Endothelial cell of umbilical vein (primary cell): ENCODE measurements around the gene ATP8A2. TPM values are rescaled to one million over a fixed set of nuclear protein-coding genes. Genes with fewer than 3 reads are reported as not detected.

Experiments used
- BruUV-seq: library from RNA; stranded (reverse); fragments of 400-500 nt; replicated peaks from 2 replicates; lab custom pipeline; 2021; lab: Mats Ljungman, UMichigan
- CTCF ChIA-PET: fragments of 300-600, 350-600 bp; sonication (Branson Sonifier 250); formaldehyde crosslinking; loops from one replicate; lab custom pipeline; 2021; ENCODE audit warnings: antibody characterized with exemption, inconsistent platforms; lab: Charles Lee
- POLR2A ChIA-PET: fragments of 300-600, 350-600 bp; sonication (Branson Sonifier 250); formaldehyde crosslinking; loops from one replicate; lab custom pipeline; 2021; ENCODE audit warnings: antibody characterized with exemption, inconsistent platforms; lab: Charles Lee
- DNase-seq: peaks from one replicate; pipeline ENCODE4 v3.0.0-alpha.2; 2011; ENCODE audit warnings: low read depth, low spot score
- FAIRE-seq: peaks from 2 replicates; lab custom pipeline; 2011; peaks lifted over from hg19 to GRCh38; lab: Jason Lieb, UNC
- H2AFZ ChIP-seq: 2 replicates; pipeline ENCODE4 v1.6.0; 2012; ENCODE audit warnings: low read depth, low read length, control low read depth, inconsistent platforms
- H3K27ac ChIP-seq: 2 replicates; pipeline ENCODE4 v1.5.1; 2011; ENCODE audit warnings: low read depth, mild to moderate bottlenecking, control low read depth, low read length, moderate library complexity; ENCODE audit not compliant: insufficient read depth
- H3K27me3 ChIP-seq, 2 experiments: 2 replicates each; pipeline versions ENCODE4 v1.6.0 to v1.6.1; 2011; ENCODE audit warnings: low read length in 2 of 2, mixed read lengths in 1 of 2; ENCODE audit not compliant: control insufficient read depth in 2 of 2, insufficient read depth in 2 of 2
- H3K36me3 ChIP-seq, 2 experiments: 2 replicates in 1 of 2; 3 replicates in 1 of 2; pipeline ENCODE4 v1.5.1; 2011; ENCODE audit warnings: low read length in 2 of 2, mild to moderate bottlenecking in 1 of 2, moderate library complexity in 1 of 2; ENCODE audit not compliant: control insufficient read depth in 2 of 2, insufficient read depth in 2 of 2; ENCODE audit errors: extremely low read depth in 1 of 2
- H3K4me1 ChIP-seq: 3 replicates; pipeline ENCODE4 v1.5.1; 2011; ENCODE audit warnings: mild to moderate bottlenecking, low read length; ENCODE audit not compliant: control insufficient read depth, insufficient read depth; ENCODE audit errors: extremely low read depth
- H3K4me2 ChIP-seq: 2 replicates; pipeline ENCODE4 v1.6.1; 2011; ENCODE audit warnings: low read length, control low read depth, mixed read lengths; ENCODE audit not compliant: insufficient read depth
- H3K4me3 ChIP-seq, 3 experiments: fragments of 200-600 bp in 1 of 3; sonication (generic), shearing (Covaris generic) in 1 of 3; replicated peaks in 1 of 3; 2 replicates each; pipeline ENCODE4 v1.5.1; 2011 to 2016; ENCODE audit warnings: control low read depth in 3 of 3, low read length in 3 of 3, mild to moderate bottlenecking in 2 of 3, inconsistent platforms in 1 of 3, low read depth in 1 of 3, moderate library complexity in 1 of 3; ENCODE audit not compliant: insufficient read depth in 1 of 3
- H3K79me2 ChIP-seq: 2 replicates; pipeline ENCODE4 v1.6.0; 2012; ENCODE audit warnings: low read length, inconsistent platforms; ENCODE audit not compliant: control insufficient read depth, insufficient read depth
- H3K9ac ChIP-seq: replicated peaks from 2 replicates; pipeline ENCODE3; 2011; ENCODE audit warnings: low read length, control low read depth; ENCODE audit not compliant: insufficient read depth; ENCODE audit errors: extremely low read depth
- H3K9me1 ChIP-seq: replicated peaks from 3 replicates; pipeline ENCODE4 v1.6.0; 2011; ENCODE audit warnings: mild to moderate bottlenecking, low read length; ENCODE audit not compliant: control insufficient read depth, insufficient read depth; ENCODE audit errors: extremely low read depth
- H3K9me3 ChIP-seq: replicated peaks from 2 replicates; pipeline ENCODE4 v1.5.1; 2012; ENCODE audit warnings: low read length, inconsistent platforms; ENCODE audit not compliant: control insufficient read depth, insufficient read depth
- H4K20me1 ChIP-seq: replicated peaks from 2 replicates; pipeline ENCODE3; 2011; ENCODE audit warnings: mild to moderate bottlenecking, low read length; ENCODE audit not compliant: control insufficient read depth, insufficient read depth; ENCODE audit errors: extremely low read depth
- EZH2 ChIP-seq: IDR thresholded peaks from 2 replicates; pipeline ENCODE4 v1.6.1; 2012; ENCODE audit warnings: borderline replicate concordance, low read depth, mild to moderate bottlenecking, moderate library complexity, low read length, inconsistent platforms; ENCODE audit not compliant: severe bottlenecking
- GATA2 ChIP-seq: IDR thresholded peaks from 2 replicates; pipeline ENCODE4 v1.7.0; 2011; ENCODE audit warnings: low read depth, mild to moderate bottlenecking, moderate library complexity, mixed read lengths, low read length; ENCODE audit not compliant: insufficient read length, insufficient read depth
- JUN ChIP-seq: IDR thresholded peaks from 2 replicates; pipeline ENCODE4 v1.6.1; 2011; ENCODE audit warnings: borderline replicate concordance, low read depth; ENCODE audit not compliant: insufficient read length, insufficient read depth
- dilution Hi-C: fragments of 300-500 bp; cut with MboI; formaldehyde crosslinking; loops from one replicate; pipeline ENCODE4 v1.15.0; 2019; ENCODE audit warnings: low sequenced_read_pairs; ENCODE audit not compliant: extremely low pct_ligation_motif_present
- intact Hi-C: fragments of 100-400 bp; cut with micrococcal nuclease; formaldehyde crosslinking; loops from one replicate; pipeline ENCODE4 v1.10.0; 2022
- polyA plus RNA-seq, 4 experiments: library from polyadenylated mRNA; depleted of rRNA in 3 of 4; stranded (reverse) in 3 of 4; unstranded in 1 of 4; fragments of >200 nt; gene quantifications; 2 replicates each; pipeline versions ENCODE4 v1.2.1 to v1.2.3, GENCODE V29; 2011 to 2012; ENCODE audit warnings: missing spikeins in 1 of 4
- total RNA-seq: library from RNA; stranded (reverse); gene quantifications from 2 replicates; pipeline ENCODE4 v1.2.3, GENCODE V29; 2021
- TF ChIP-seq, protein P1 (sequence below): IDR thresholded peaks from 2 replicates; pipeline ENCODE4 v1.6.1; 2011; ENCODE audit not compliant: insufficient read depth, insufficient read length
- TF ChIP-seq, protein P2 (sequence below), 2 donors: IDR thresholded peaks; 1 replicate in 1 of 2; 2 replicates in 1 of 2; pipeline ENCODE4 v1.5.1; 2011; ENCODE audit warnings: low read length in 2 of 2, mild to moderate bottlenecking in 2 of 2, moderate library complexity in 2 of 2, control low read depth in 1 of 2, inconsistent platforms in 1 of 2, low read depth in 1 of 2; ENCODE audit not compliant: insufficient read depth in 1 of 2; ENCODE audit errors: extremely low read depth in 1 of 2

ATP8A2 gene
- total and polyA plus RNA-seq, 2 donors (not counting 3 experiments of a cell fraction or from before 2014, with no cell fraction given) = 0.11 to 0.49 TPM

DNA sequence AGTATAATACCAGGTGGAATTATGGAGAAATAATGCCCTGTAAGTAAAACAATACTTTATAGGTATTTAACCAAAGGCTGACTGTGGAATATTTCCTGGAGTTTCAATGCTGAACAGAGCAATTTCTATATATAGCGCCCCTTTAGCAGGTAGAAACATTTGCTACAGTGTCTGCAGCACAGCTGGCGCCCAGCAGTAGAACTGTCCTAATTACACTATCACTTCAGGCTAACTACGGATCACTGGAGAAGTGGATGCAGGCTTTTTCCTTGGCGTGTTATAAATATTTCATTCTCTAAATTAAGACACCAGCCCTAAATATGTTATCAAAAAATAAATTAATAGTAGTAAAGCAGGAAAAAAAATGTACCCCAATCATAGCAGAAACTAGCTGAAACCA is 677.0 kb downstream of the ATP8A2 start:
- Histone ChIP-seq H3K4me2 (peak overlapping the region; percentile 75), H3K79me2 (peaks cover 38% of the 10 kb centered on the region), H3K4me1 (peaks cover 19% of the 10 kb centered on the region), H3K27ac (no peak overlapping the region), H2AFZ (no peak overlapping the region), H3K27me3 (peaks cover 5 to 9% of the 10 kb centered on the region in 2 experiments), H3K9ac (no peak overlapping the region), H3K9me1 (no peaks in the 10 kb centered on the region), H4K20me1 (peaks cover 3% of the 10 kb centered on the region), H3K4me3 (peak overlapping the region in 2 of 3 experiments; percentile 50 to 89), H3K36me3 (no peaks in the 10 kb centered on the region), H3K9me3 (no peaks in the 10 kb centered on the region)
- no peak for DNase-seq
- intact Hi-C loops = no loop called here
- ChIA-PET CTCF (interaction anchor here (1.0 to 1.7 kb wide), 6 partner anchors 12 to 147 kb away, joined by 3 to 8 read pairs (median 4); no protein-coding TSS in a partner anchor), POLR2A (no interaction called here)
- dilution Hi-C loops = no loop called here
- TF ChIP-seq, protein P1, sequence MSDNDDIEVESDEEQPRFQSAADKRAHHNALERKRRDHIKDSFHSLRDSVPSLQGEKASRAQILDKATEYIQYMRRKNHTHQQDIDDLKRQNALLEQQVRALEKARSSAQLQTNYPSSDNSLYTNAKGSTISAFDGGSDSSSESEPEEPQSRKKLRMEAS = no peak
- no peak for TF ChIP-seq JUN
- no peak for TF ChIP-seq GATA2
- TF ChIP-seq, protein P2, sequence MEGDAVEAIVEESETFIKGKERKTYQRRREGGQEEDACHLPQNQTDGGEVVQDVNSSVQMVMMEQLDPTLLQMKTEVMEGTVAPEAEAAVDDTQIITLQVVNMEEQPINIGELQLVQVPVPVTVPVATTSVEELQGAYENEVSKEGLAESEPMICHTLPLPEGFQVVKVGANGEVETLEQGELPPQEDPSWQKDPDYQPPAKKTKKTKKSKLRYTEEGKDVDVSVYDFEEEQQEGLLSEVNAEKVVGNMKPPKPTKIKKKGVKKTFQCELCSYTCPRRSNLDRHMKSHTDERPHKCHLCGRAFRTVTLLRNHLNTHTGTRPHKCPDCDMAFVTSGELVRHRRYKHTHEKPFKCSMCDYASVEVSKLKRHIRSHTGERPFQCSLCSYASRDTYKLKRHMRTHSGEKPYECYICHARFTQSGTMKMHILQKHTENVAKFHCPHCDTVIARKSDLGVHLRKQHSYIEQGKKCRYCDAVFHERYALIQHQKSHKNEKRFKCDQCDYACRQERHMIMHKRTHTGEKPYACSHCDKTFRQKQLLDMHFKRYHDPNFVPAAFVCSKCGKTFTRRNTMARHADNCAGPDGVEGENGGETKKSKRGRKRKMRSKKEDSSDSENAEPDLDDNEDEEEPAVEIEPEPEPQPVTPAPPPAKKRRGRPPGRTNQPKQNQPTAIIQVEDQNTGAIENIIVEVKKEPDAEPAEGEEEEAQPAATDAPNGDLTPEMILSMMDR (IDR thresholded peaks at IDR 0.05; ENCODE audit: extremely low read depth in 1 of 2, insufficient read depth in 1 of 2, low read depth in 1 of 2, low read length in 2 of 2) = no peak
- TF ChIP-seq EZH2 = no peak
- FAIRE-seq = no peak
- BruUV-seq = no TSS peak
